Coronary artery (tissue), 2 donors: ENCODE measurements around the gene PTPRE.
A peak's percentile ranks its signal among the peaks of the same experiment; 100 is the strongest.

ENCODE experiments used
- DNase-seq: peaks from one replicate; pipeline ENCODE4 v3.0.0-alpha.2; 2017; ENCODE audit warnings: low spot score
- H3K27ac ChIP-seq, 2 donors: fragments of 200-600 bp; sonication (generic); one replicate each; pipeline ENCODE4 v1.5.1; 2016 to 2019
- H3K4me3 ChIP-seq: fragments of 200-600 bp; sonication (generic); 2 replicates; pipeline ENCODE4 v1.5.1; 2016; ENCODE audit warnings: mild to moderate bottlenecking, moderate library complexity
- TF ChIP-seq, protein P1 (sequence below): fragments of 200-600 bp; sonication (generic); IDR thresholded peaks from one replicate; pipeline ENCODE4 v1.5.1; 2019; ENCODE audit warnings: antibody characterized with exemption

Gene PTPRE

DNA sequence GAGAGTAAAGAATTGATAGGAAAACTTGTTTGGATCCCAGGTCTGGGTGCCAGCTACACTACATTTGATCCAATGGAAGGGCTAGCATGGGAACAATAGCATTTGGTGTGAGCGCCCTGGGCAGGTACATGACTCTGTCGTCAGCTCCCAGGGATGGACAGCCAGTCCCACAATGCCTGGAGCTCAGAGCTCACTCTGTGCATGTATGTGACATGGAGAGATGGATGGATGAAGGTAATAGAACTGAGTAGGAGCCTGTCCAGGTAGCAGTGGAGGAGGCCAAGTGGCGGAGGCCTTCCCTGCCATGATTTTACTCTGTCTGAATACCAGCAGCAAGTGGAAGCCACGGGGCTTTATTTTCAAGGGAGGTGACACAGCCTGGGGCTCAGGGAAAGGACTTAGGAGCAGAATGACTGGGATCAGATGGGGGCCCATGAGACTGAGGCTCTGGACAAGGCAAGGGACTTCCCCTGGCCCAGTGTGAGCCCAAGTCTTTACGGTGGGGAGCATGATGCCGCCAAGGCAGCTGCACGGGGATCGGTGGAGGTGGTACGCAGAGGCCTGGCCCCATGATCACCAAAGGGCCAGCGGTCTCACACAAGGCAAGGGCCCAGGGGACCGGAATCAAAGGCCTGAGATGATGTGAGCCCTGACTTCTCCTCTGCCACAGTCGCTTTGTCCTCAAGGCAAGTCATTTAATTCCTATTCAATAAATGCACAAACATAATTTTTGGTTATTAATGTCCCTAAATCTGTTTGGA is 5.9 kb downstream of the PTPRE start:
- DNase-seq: no peak
- Histone ChIP-seq H3K4me3 (no peak overlapping the region), H3K27ac (no peak overlapping the region)
- TF ChIP-seq, protein P1, sequence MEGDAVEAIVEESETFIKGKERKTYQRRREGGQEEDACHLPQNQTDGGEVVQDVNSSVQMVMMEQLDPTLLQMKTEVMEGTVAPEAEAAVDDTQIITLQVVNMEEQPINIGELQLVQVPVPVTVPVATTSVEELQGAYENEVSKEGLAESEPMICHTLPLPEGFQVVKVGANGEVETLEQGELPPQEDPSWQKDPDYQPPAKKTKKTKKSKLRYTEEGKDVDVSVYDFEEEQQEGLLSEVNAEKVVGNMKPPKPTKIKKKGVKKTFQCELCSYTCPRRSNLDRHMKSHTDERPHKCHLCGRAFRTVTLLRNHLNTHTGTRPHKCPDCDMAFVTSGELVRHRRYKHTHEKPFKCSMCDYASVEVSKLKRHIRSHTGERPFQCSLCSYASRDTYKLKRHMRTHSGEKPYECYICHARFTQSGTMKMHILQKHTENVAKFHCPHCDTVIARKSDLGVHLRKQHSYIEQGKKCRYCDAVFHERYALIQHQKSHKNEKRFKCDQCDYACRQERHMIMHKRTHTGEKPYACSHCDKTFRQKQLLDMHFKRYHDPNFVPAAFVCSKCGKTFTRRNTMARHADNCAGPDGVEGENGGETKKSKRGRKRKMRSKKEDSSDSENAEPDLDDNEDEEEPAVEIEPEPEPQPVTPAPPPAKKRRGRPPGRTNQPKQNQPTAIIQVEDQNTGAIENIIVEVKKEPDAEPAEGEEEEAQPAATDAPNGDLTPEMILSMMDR: no peak

DNA sequence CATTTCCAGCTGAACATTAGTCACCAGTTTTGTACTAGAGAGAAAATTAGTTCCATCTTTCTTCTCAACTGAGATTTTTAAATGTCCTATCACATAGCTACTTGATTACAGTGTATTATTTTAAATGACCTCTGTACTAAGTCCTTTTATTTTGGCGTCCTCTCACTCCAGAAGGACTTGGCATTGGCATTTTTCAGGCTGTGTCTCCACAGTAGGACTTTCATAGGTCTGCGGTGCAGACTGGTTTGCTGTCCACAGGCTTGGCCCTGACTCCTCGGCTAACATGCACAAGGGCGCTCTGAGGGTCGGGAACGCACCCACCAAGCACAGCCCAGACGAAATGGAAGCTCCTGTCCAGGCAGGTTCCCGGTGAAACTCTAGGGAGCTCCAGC is 6.5 kb downstream of the PTPRE start:
- Histone ChIP-seq H3K4me3 (no peak overlapping the region), H3K27ac (no peak overlapping the region)
- DNase-seq: no peak
- TF ChIP-seq, protein P1: no peak

DNA sequence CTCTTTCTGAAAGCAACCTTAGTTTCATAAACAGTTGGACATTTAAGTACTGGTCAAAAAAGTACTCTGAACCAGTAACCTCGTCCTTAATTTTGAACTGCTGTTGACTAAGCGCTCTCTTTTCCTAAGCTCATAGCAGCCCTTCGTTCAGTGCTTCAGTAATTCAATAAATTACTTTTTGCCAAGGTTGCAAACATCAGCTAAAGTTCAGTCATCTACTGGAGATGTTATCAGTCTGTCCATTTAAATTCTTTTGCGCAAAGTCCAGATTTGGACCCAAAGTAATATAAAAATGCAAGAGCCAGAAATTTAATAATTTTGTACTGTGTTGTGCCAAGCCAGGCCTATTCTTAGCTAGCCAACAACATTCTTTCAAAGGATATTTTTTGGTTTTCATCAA is 8.4 kb downstream of the PTPRE start:
- Histone ChIP-seq H3K27ac (no peak overlapping the region), H3K4me3 (no peak overlapping the region)
- TF ChIP-seq, protein P1: no peak
- no peak for DNase-seq

DNA sequence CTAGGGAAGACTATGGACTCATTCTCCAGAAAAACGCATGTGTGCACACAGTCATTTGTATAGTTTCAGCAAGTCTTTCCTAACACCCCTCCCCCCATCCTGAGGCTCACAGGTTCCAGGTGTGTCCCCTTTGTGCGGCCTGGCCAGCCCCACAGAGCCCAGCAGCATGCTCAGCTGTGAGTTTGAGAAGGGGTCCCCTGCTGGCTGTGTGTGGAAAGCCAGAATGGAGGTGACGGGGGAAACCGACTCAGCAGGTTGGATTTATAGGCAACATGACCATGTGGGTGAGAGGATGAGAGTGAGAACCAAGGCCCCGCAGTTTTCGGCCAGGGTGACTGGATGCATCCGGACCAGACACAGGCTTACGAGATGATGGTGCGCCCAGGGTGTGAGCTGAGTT is 9.9 kb downstream of the PTPRE start:
- Histone ChIP-seq H3K27ac (no peak overlapping the region), H3K4me3 (no peak overlapping the region)
- no peak for DNase-seq
- TF ChIP-seq, protein P1: no peak

DNA sequence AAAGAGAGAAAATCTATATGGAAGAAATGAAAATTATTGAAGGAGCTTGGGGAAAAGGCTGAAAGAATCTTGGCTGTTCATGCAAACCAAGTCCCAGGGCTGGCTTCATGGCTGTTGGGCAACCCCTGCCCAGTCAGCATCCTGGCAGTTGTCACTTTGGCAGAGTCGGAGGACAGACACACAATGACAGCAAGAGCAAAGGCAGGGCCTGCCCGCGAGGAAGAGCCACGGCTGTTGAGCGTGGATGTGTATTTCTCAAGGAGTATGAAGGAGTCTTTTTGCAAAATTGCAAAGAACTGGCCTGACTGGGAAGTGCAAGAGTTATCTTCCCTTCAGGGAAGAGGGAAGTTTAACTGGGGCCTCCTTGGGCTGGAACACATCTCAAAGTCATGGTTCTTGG is 11.7 kb downstream of the PTPRE start:
- Histone ChIP-seq H3K4me3 (no peak overlapping the region), H3K27ac (peak overlapping the region in 1 of 2 donors; percentile 78)
- TF ChIP-seq, protein P1: no peak
- DNase-seq: no peak

DNA sequence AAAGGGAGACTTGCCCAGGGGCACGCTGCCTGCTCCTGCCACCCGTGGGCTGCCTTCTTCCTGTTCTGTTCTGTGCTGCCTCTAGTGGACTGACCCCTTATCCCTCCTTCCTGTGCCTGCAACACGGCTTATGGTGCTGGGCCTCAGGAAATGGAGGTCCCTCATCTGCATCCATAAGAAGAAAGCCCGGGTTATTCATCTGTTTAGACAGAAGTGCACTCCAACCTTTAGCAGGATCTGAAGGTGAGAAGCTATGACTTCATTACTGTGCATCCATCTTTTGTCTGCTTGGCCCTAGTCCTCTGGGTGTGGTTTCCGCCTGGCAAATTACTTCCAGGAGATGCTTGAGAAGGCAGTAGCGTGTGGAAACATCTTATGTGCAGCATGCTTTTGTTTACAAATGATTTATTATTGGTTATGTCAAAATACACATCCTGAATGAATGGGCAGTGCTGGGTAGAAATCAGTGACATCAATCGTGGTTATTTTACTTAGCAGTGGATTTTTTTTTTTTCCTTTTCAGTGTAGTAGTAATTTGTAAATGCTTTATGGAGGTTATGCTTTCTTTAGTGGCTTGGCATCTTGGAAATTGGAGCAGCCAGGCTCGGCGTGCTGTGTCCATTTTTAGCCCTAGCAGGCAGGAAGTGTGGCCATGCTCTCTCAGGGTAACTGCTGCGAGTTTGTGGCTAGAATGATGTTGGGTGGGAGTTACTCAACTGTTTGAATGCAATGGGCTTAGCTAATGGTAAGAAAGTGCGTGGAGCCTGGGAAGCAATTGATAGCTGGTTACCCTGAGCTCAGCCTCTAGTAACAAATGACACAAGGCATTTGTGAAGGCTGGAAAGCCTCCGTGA is 12.7 kb downstream of the PTPRE start:
- no peak for DNase-seq
- H3K27ac ChIP-seq: peak overlapping the region; percentile 57 to 78
- TF ChIP-seq, protein P1: no peak
- H3K4me3 ChIP-seq: no peak overlapping the region
